ENCODE data around the gene KMT5C. TPM values are rescaled to one million over a fixed set of nuclear protein-coding genes. Genes with fewer than 3 reads are reported as not detected.

Gene KMT5C
- 19.6 and 22.2 TPM in 2 replicates for total RNA-seq
- 5.6 TPM for total RNA-seq (2013)
- 23.6 and 37.8 TPM in 2 replicates for polyA plus RNA-seq
- 21.5 and 21.9 TPM in 2 replicates for polyA minus RNA-seq

- Mint-ChIP-seq H3K4me1 (peaks cover 20% of the 10 kb centered on the region), H3K9me3 (ENCODE audit: insufficient read depth) (no peaks in the 10 kb centered on the region), H3K4me3 (peak within 1 kb of the TSS; percentile 94), H3K27me3 (peaks cover 19% of the 10 kb centered on the region), H3K27ac (peak within 1 kb of the TSS; percentile 93)
- peak; percentile 79 for ATAC-seq (ENCODE audit: low read depth)
- peaks cover 0 to 23% (median 9%) of the 10 kb centered on the region in 4 experiments for H3K27me3 ChIP-seq (replicated peaks in 1 of 4; ENCODE audit: control extremely low read depth in 1 of 4, control insufficient read depth in 3 of 4, insufficient read depth in 4 of 4, low read length in 3 of 4)
- H3K27ac ChIP-seq (ENCODE audit: low read length in 2 of 2) = peak within 1 kb of the TSS; percentile 98
- ChIA-PET CTCF (interaction anchor here (0.5 to 1.8 kb wide), 15 partner anchors 10 to 1081 kb away, joined by 3 to 12 read pairs (median 5); partner anchors contain the start of genes HSPBP1, PPP6R1, TMEM238 and ZNF865), POLR2A (interaction anchor here (0.6 to 1.8 kb wide), 16 partner anchors 33 to 1180 kb away, joined by 3 to 12 read pairs (median 4); partner anchors contain the start of genes FIZ1, HSPBP1, LENG1 and SYT5)
- DNase-seq = peak; percentile 100
- peaks cover 0 to 7% (median 0%) of the 10 kb centered on the region in 3 donors for H3K9me3 ChIP-seq (ENCODE audit: control extremely low read depth in 1 of 3, control insufficient read depth in 2 of 3, insufficient read depth in 1 of 3, low read length in 2 of 3)
- peak within 1 kb of the TSS; percentile 98 for H3K9ac ChIP-seq (ENCODE audit: low read length)
- peak within 1 kb of the TSS; percentile 65 to 91 (median 70) for H3K4me3 ChIP-seq (ENCODE audit: control extremely low read depth in 1 of 5, extremely low read depth in 1 of 5, insufficient read depth in 1 of 5, low read depth in 2 of 5, low read length in 4 of 5)
- H3K4me1 ChIP-seq (ENCODE audit: control insufficient read depth in 2 of 2, insufficient read depth in 2 of 2, low read length in 2 of 2) = peaks cover 16 to 28% of the 10 kb centered on the region in 2 donors
- H4K20me1 ChIP-seq (ENCODE audit: control insufficient read depth, insufficient read depth, low read length, poor library complexity, severe bottlenecking) = no peaks in the 10 kb centered on the region
- H2AFZ ChIP-seq (ENCODE audit: insufficient read depth, low read depth, low read length, poor library complexity, severe bottlenecking) = peak within 1 kb of the TSS; percentile 71
- H3K4me2 ChIP-seq (replicated peaks; ENCODE audit: low read depth, low read length, poor library complexity, severe bottlenecking) = peak within 1 kb of the TSS; percentile 99
- peaks cover 0 to 10% of the 10 kb centered on the region in 2 experiments for H3K36me3 ChIP-seq (replicated peaks in 1 of 2; ENCODE audit: control extremely low read depth in 1 of 2, control insufficient read depth in 1 of 2, extremely low read depth in 1 of 2, insufficient read depth in 2 of 2, low read length in 1 of 2)
- peaks cover 17% of the 10 kb centered on the region for H3K79me2 ChIP-seq (ENCODE audit: control insufficient read depth, insufficient read depth, low read length)
- intact Hi-C loops (cut with micrococcal nuclease) = loop anchor here (1.0 to 5.0 kb wide), 10 partner anchors 15 to 1472 kb away; partner anchors contain the start of genes COX6B2, HSPBP1, ISOC2 and MYADM
- no peak for TF ChIP-seq CTCF (IDR thresholded peaks at IDR 0.05)
- TF ChIP-seq EZH2 (IDR thresholded peaks at IDR 0.05; ENCODE audit: borderline replicate concordance, insufficient read depth, low read depth, low read length, poor library complexity, severe bottlenecking) = no peak
- under 1% methylated on average over 59 of the region's 63 CpGs for WGBS (ENCODE audit: insufficient coverage)
These were observed at the start of gene KMT5C for GRCh38 chr19:55339105-55339888. KMT5C (plus strand) TSS chr19:55339876; CDS start chr19:55341937, 2,061 bp downstream.

Data from B cell (primary cell).